K562 (cell line): ENCODE measurements around the gene C6orf47. TPM values are rescaled to one million over a fixed set of nuclear protein-coding genes. Genes with fewer than 3 reads are reported as not detected.

Experiments
- ATAC-seq: fragments of 200-7000 bp; cut with Tn5 transposase; 3 replicates; pipeline ENCODE4 v1.9.1; 2020; ENCODE audit warnings: moderate library complexity
- BruUV-seq: library from RNA; stranded (reverse); fragments of 400-500 nt; replicated peaks from 2 replicates; lab custom pipeline; 2021; lab: Mats Ljungman, UMichigan
- CTCF ChIA-PET: fragments of 300-600 bp; formaldehyde crosslinking; extraction: SDS; loops from one replicate; lab custom pipeline; 2021; ENCODE audit warnings: low intra/inter-chr PET ratio; lab: Yijun Ruan, JAX
- POLR2A ChIA-PET: fragments of 300-600, 350-650 bp; sonication (Branson Sonifier 250); formaldehyde crosslinking; extraction: SDS; loops from one replicate; lab custom pipeline; 2021; ENCODE audit warnings: antibody characterized with exemption, inconsistent platforms; lab: Yijun Ruan, JAX
- DNase-seq, 4 experiments: peaks; one replicate each; pipeline versions ENCODE4 v3.0.0 to v3.0.0-alpha.2; 2011 to 2018; ENCODE audit warnings: low spot score in 3 of 4, mixed read lengths in 3 of 4; ENCODE audit errors: extremely low read depth in 1 of 4
- FAIRE-seq: peaks from 2 replicates; lab custom pipeline; 2011; peaks lifted over from hg19 to GRCh38; lab: Jason Lieb, UNC
- H2AFZ ChIP-seq: 2 replicates; pipeline ENCODE4 v1.6.0; 2011; ENCODE audit warnings: low read depth, low read length, control low read depth, inconsistent platforms
- H3K27ac ChIP-seq: fragments of 200-600 bp; 3 replicates; pipeline ENCODE4 v1.8.0; 2011; ENCODE audit warnings: low read depth, mild to moderate bottlenecking, control low read depth, inconsistent platforms, low read length, moderate library complexity, mixed read lengths; ENCODE audit errors: extremely low read depth
- H3K27me3 ChIP-seq, 2 experiments: fragments of 300-600 bp in 1 of 2; 2 replicates in 1 of 2; 3 replicates in 1 of 2; pipeline versions ENCODE4 v1.6.0 to v1.8.0; 2011; ENCODE audit warnings: inconsistent platforms in 2 of 2, low read length in 2 of 2, mild to moderate bottlenecking in 1 of 2, mixed read lengths in 1 of 2, moderate library complexity in 1 of 2; ENCODE audit not compliant: control insufficient read depth in 2 of 2, insufficient read depth in 2 of 2
- H3K36me3 ChIP-seq: fragments of 300-600 bp; 3 replicates; pipeline ENCODE4 v1.8.0; 2011; ENCODE audit warnings: mild to moderate bottlenecking, low read length, inconsistent platforms; ENCODE audit not compliant: control insufficient read depth, insufficient read depth
- H3K4me1 ChIP-seq, 2 experiments: fragments of 200-600 bp in 1 of 2; replicated peaks in 1 of 2; 2 replicates in 1 of 2; 3 replicates in 1 of 2; pipeline versions ENCODE4 v1.5.1 to v1.8.0; 2011; ENCODE audit warnings: inconsistent platforms in 2 of 2, low read length in 2 of 2, mild to moderate bottlenecking in 1 of 2, mixed read lengths in 1 of 2, moderate library complexity in 1 of 2; ENCODE audit not compliant: control insufficient read depth in 2 of 2, insufficient read depth in 2 of 2
- H3K4me2 ChIP-seq: 2 replicates; pipeline ENCODE4 v1.6.1; 2011; ENCODE audit warnings: low read length, control low read depth, inconsistent platforms, mixed read lengths; ENCODE audit not compliant: insufficient read depth
- H3K4me3 ChIP-seq: fragments of 200-600 bp; sonication (generic), shearing (Covaris generic); 2 replicates; pipeline ENCODE4 v1.5.1; 2016; ENCODE audit warnings: control low read depth, inconsistent platforms
- H3K79me2 ChIP-seq: fragments of 200-600 bp; 3 replicates; pipeline ENCODE4 v1.8.0; 2011; ENCODE audit warnings: low read length, inconsistent platforms; ENCODE audit not compliant: control insufficient read depth, insufficient read depth
- H3K9ac ChIP-seq, 2 experiments: 2 replicates each; pipeline versions ENCODE4 v1.6.0 to v1.6.1; 2011; ENCODE audit warnings: low read depth in 2 of 2, low read length in 2 of 2, control low read depth in 1 of 2, inconsistent platforms in 1 of 2, mild to moderate bottlenecking in 1 of 2, mixed read lengths in 1 of 2; ENCODE audit not compliant: insufficient read depth in 1 of 2
- H3K9me1 ChIP-seq: one replicate; pipeline ENCODE4 v1.6.0; 2011; ENCODE audit warnings: inconsistent platforms, mild to moderate bottlenecking, low read length, moderate library complexity; ENCODE audit not compliant: control insufficient read depth, insufficient read depth
- H3K9me3 ChIP-seq: replicated peaks from 2 replicates; pipeline ENCODE4 v1.5.1; 2011; ENCODE audit warnings: low read depth, low read length, inconsistent platforms; ENCODE audit not compliant: control insufficient read depth, insufficient read depth
- H4K20me1 ChIP-seq: replicated peaks from 2 replicates; pipeline ENCODE4 v1.6.1; 2011; ENCODE audit warnings: low read length, inconsistent platforms, mixed read lengths; ENCODE audit not compliant: control insufficient read depth, insufficient read depth
- BCL6 ChIP-seq: fragments of 250-450 bp; sonication (Bioruptor Pico); IDR thresholded peaks from 2 replicates; pipeline ENCODE4 v1.4.0; 2020
- ETV1 ChIP-seq: fragments of 450-650 bp; conservative IDR thresholded peaks from 2 replicates; pipeline ENCODE4 v1.6.1; 2016; ENCODE audit warnings: missing genetic modification characterization, control low read depth, low read depth, missing compliant biosample characterization
- MAX ChIP-seq: sonication (generic); formaldehyde crosslinking; IDR thresholded peaks from 2 replicates; pipeline ENCODE4 v1.9.0; 2022; ENCODE audit warnings: mild to moderate bottlenecking, missing genetic modification reagents
- MNT ChIP-seq, 2 experiments: fragments of 450-650 bp; conservative IDR thresholded peaks; 2 replicates each; pipeline ENCODE4 v1.6.1; 2017; ENCODE audit warnings: mild to moderate bottlenecking in 2 of 2, moderate library complexity in 2 of 2
- NCOA2 ChIP-seq, 2 experiments: fragments of 450-650 bp; IDR thresholded peaks; 2 replicates each; pipeline ENCODE4 v1.6.1; 2018; ENCODE audit warnings: mild to moderate bottlenecking in 2 of 2, moderate library complexity in 1 of 2; ENCODE audit not compliant: partially characterized antibody in 2 of 2
- NR2C2 ChIP-seq, 2 experiments: fragments of 200-800 bp in 1 of 2; sonication (Bioruptor generic) in 1 of 2; sonication (generic) in 1 of 2; formaldehyde crosslinking in 1 of 2; IDR thresholded peaks; 2 replicates each; pipeline versions ENCODE4 v1.6.1 to v1.8.0; 2016 to 2022; ENCODE audit warnings: mild to moderate bottlenecking in 1 of 2, missing compliant biosample characterization in 1 of 2, missing genetic modification characterization in 1 of 2, missing genetic modification reagents in 1 of 2
- PBX2 ChIP-seq, 2 experiments: IDR thresholded peaks in 1 of 2; conservative IDR thresholded peaks in 1 of 2; 2 replicates each; pipeline ENCODE4 v1.6.1; 2016; ENCODE audit warnings: low read depth in 2 of 2, mild to moderate bottlenecking in 1 of 2, missing compliant biosample characterization in 1 of 2, missing genetic modification characterization in 1 of 2, moderate library complexity in 1 of 2
- PCBP2 ChIP-seq: fragments of 200-400 bp; formaldehyde crosslinking; IDR thresholded peaks from 2 replicates; pipeline ENCODE4 v1.6.1; 2018; ENCODE audit warnings: low read length, low read depth, mild to moderate bottlenecking, moderate library complexity; ENCODE audit not compliant: poor library complexity, severe bottlenecking
- POLR2AphosphoS5 ChIP-seq: IDR thresholded peaks from 2 replicates; pipeline ENCODE4 v1.6.1; 2011; ENCODE audit warnings: mild to moderate bottlenecking, low read depth, low read length, moderate library complexity; ENCODE audit not compliant: control insufficient read depth, insufficient read depth
- SRSF9 ChIP-seq: fragments of 200-400 bp; formaldehyde crosslinking; IDR thresholded peaks from 2 replicates; pipeline ENCODE4 v1.6.1; 2017; ENCODE audit warnings: low read depth, low read length, borderline replicate concordance
- TEAD1 ChIP-seq, 2 experiments: fragments of 450-650 bp in 1 of 2; sonication (generic) in 1 of 2; formaldehyde crosslinking; IDR thresholded peaks; 2 replicates each; pipeline versions ENCODE4 v1.4.0 to v1.8.0; 2020 to 2022; ENCODE audit warnings: mild to moderate bottlenecking in 2 of 2, missing genetic modification reagents in 1 of 2
- ZNF140 ChIP-seq: fragments of 250-450 bp; sonication (Bioruptor Pico); IDR thresholded peaks from 2 replicates; pipeline ENCODE4 v1.8.0; 2021; ENCODE audit warnings: moderate library complexity, mild to moderate bottlenecking, inconsistent platforms
- ZNF277 ChIP-seq: fragments of 250-450 bp; sonication (Bioruptor Pico); IDR thresholded peaks from 2 replicates; pipeline ENCODE4 v1.8.0; 2022; ENCODE audit warnings: inconsistent platforms, mild to moderate bottlenecking, moderate library complexity, borderline replicate concordance
- WGBS: fragments of 100-300 bp; shearing (Covaris generic); methylation state at CpG from one replicate; pipeline ENCODE4 v1.1.6; 2016; ENCODE audit warnings: low coverage, mixed read lengths; ENCODE audit not compliant: insufficient coverage; ENCODE audit errors: missing lambda C conversion rate; 5-methylcytosine and 5-hydroxymethylcytosine counted together
- in situ Hi-C: fragments of 300-500 bp; cut with MboI; formaldehyde crosslinking; loops from 4 replicates; pipeline ENCODE4 v1.15.0; 2018; ENCODE audit warnings: inconsistent platforms, mixed read lengths
- intact Hi-C: fragments of 100-400 bp; cut with micrococcal nuclease; formaldehyde crosslinking; loops from 2 replicates; pipeline ENCODE4 v1.14.2; 2022
- polyA plus RNA-seq, 8 experiments: library from polyadenylated mRNA; depleted of rRNA in 4 of 8; stranded (reverse) in 5 of 8; unstranded in 3 of 8; fragments of >200 nt; fragmentation: Nextera tagmentation in 2 of 8; fragmentation: Illumina TruSeq in 1 of 8; extraction: Ambion mirVana in 2 of 8; extraction: Trizol in 1 of 8; gene quantifications; 2 replicates each; pipeline versions ENCODE4 v1.2.1 to v1.2.3, GENCODE V29; 2011 to 2014; ENCODE audit warnings: inconsistent platforms in 1 of 8, missing spikeins in 1 of 8
- total RNA-seq, 7 experiments: library from RNA; depleted of rRNA in 6 of 7; stranded (reverse); fragments of >200 nt in 6 of 7; fragmentation: Illumina TruSeq in 2 of 7; extraction: Trizol in 2 of 7; gene quantifications; 2 replicates each; pipeline versions ENCODE4 v1.2.1 to v1.2.3, GENCODE V29; 2011 to 2021; ENCODE audit warnings: low replicate concordance in 1 of 7

C6orf47 gene
- total and polyA plus RNA-seq, 9 of the 15 experiments (the other 6 are each of a cell fraction or from before 2014, with no cell fraction given) = 0.14 to 43.8 (median 27.0) TPM

GRCh38 chr6:31677955-31678354 lies 17.4 kb upstream of the C6orf47 start (continued):
- TF ChIP-seq POLR2AphosphoS5 (no peak), MNT (conservative IDR thresholded peaks at IDR 0.05) (no peak), ZNF140 (CRISPR knock-in tag) (no peak), MAX (CRISPR knock-in tag) (0 out of 2 replicates have a peak, but pooled peaks have one; percentile 34), BCL6 (no peak), NCOA2 (IDR thresholded peaks at IDR 0.05; ENCODE audit: partially characterized antibody in 2 of 2) (no peak), TEAD1 (CRISPR knock-in tag; IDR thresholded peaks at IDR 0.05) (peak in 1 of 2 experiments; percentile 55; a peak in 1 of 4 replicates)

GRCh38 chr6:31676904-31677303 lies 16.3 kb upstream of the C6orf47 start:
- Histone ChIP-seq H3K9me1 (no peaks in the 10 kb centered on the region), H3K79me2 (no peaks in the 10 kb centered on the region), H3K36me3 (peaks cover 21% of the 10 kb centered on the region), H3K27me3 (no peaks in the 10 kb centered on the region), H3K4me2 (peak overlapping the region; percentile 39), H4K20me1 (no peaks in the 10 kb centered on the region), H3K27ac (no peak overlapping the region), H2AFZ (peak overlapping the region; percentile 79), H3K4me1 (peaks cover 9 to 12% of the 10 kb centered on the region in 2 experiments), H3K9ac (peak overlapping the region; percentile 16 to 70; a peak in 2 of 4 replicates), H3K9me3 (no peaks in the 10 kb centered on the region), H3K4me3 (no peak overlapping the region)
- no TSS peak for BruUV-seq
- peak; percentile 29 for FAIRE-seq
- intact Hi-C loops (no loop called here), in situ Hi-C loops (no loop called here)
- peak in 3 of 4 experiments; percentile 53 to 73 (median 71) for DNase-seq
- WGBS = 6% methylated on average over 6 of the region's 6 CpGs
- POLR2A ChIA-PET = interaction anchor here (1.9 to 2.5 kb wide), 3 partner anchors 12 to 17 kb away, joined by 8 to 33 read pairs (median 14); partner anchors contain the start of genes CSNK2B and GPANK1
- peak; percentile 38 for ATAC-seq
- CTCF ChIA-PET = interaction anchor here (0.5 kb wide), 1 partner anchor 11 kb away, joined by 5 read pairs; the partner anchor contains the start of gene CSNK2B
- TF ChIP-seq PCBP2 = no peak
- TF ChIP-seq NR2C2 (CRISPR knock-in tag; IDR thresholded peaks at IDR 0.05) = no peak
- TF ChIP-seq NR2C2 (tag; IDR thresholded peaks at IDR 0.05) = no peak
- TF ChIP-seq ZNF277 (CRISPR knock-in tag) = no peak
- TF ChIP-seq PBX2 (CRISPR knock-in tag; IDR thresholded peaks at IDR 0.05; ENCODE audit: low read depth) = peak; percentile 55; the same call in 1 of the 2 replicates
- peak; percentile 90 for TF ChIP-seq PBX2 (tag; conservative IDR thresholded peaks at IDR 0.05; ENCODE audit: low read depth)
- TF ChIP-seq ETV1 = no peak
- no peak for TF ChIP-seq SRSF9
